Small intestine (tissue), 4 donors: ENCODE results near the gene PTPRF. TPM values are rescaled to one million over a fixed set of nuclear protein-coding genes. Genes with fewer than 3 reads are reported as not detected.

Source experiments
- polyA plus RNA-seq, 4 donors: library from polyadenylated mRNA; stranded (reverse) in 3 of 4; unstranded in 1 of 4; fragments of 200-250 nt in 3 of 4; fragments of 120-200 nt in 1 of 4; gene quantifications; one replicate each; pipeline versions ENCODE4 v1.2.1 to v1.2.3, GENCODE V29; 2013
- donor health status: healthy with polysubstance abuse.
- donor health status: Bipolar disorder and iron deficiency.
- donor health status: healthy.

Gene PTPRF
- polyA plus RNA-seq, 4 donors: 77.0 to 255 (median 83.2) TPM

Other genes starting within 250 kb of the PTPRF start
- 10 to 100 TPM; 24.7 to 69.8 (median 55.9) TPM for gene C1orf210, start 245.3 kb upstream of the PTPRF start, polyA plus RNA-seq
- 10 to 100 TPM in 2 of 4 donors, under 1 TPM in 2; 0.45 to 27.3 (median 6.2) TPM for gene TIE1, start 229.9 kb upstream of the PTPRF start, polyA plus RNA-seq
- gene MPL, start 193.1 kb upstream of the PTPRF start, polyA plus RNA-seq: under 1 TPM in 1 of 4 donors, not detected in 3; 0.16 TPM
- 10 to 100 TPM in 2 of 4 donors, 1 to 10 TPM in 2; 3.8 to 62.2 (median 14.0) TPM for gene CDC20, start 171.9 kb upstream of the PTPRF start, polyA plus RNA-seq
- gene ELOVL1, start 162.9 kb upstream of the PTPRF start, polyA plus RNA-seq: 100 to 1,000 TPM in 1 of 4 donors, 10 to 100 TPM in 3; 60.6 to 105 (median 71.1) TPM
- gene MED8, start 141.1 kb upstream of the PTPRF start, polyA plus RNA-seq: 10 to 100 TPM; 36.5 to 40.3 (median 37.7) TPM
- gene SZT2, start 141.0 kb upstream of the PTPRF start, polyA plus RNA-seq: 10 to 100 TPM in 3 of 4 donors, 1 to 10 TPM in 1; 8.9 to 23.7 (median 19.0) TPM
- gene HYI, start 77.0 kb upstream of the PTPRF start, polyA plus RNA-seq: 100 to 1,000 TPM in 2 of 4 donors, 10 to 100 TPM in 2; 42.6 to 234 (median 139) TPM
- 10 to 100 TPM; 19.2 to 54.1 (median 34.4) TPM for gene KDM4A, start 119.3 kb downstream of the PTPRF start, polyA plus RNA-seq
- 1 to 10 TPM; 1.1 to 5.4 (median 3.7) TPM for gene ST3GAL3, start 176.7 kb downstream of the PTPRF start, polyA plus RNA-seq